ENCODE results near the gene DCLRE1A.

DCLRE1A gene

DNA sequence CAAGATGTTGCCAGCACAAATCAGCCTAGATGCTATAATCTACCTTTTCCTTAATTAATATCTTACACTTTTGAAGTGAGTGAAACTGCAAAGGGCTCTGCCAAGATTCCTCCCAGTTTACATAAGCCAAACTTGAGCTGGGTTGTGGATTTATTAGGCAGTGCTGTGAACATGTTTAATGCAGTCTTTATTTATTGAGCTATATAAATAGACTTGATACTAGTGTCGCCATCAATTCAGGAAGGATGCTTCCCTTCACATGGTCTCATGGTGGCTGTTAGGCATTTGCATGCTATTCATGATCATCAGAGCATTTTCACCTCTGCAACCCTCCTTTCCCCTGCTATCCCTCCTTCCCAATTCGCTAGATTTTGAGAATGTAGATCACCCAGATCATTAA, 62.2 kb downstream of the DCLRE1A start:
- no peaks in the 10 kb centered on the region for H3K9me3 ChIP-seq (ENCODE audit: control insufficient read depth in 2 of 2, low read length in 2 of 2)
- H3K4me1 ChIP-seq (ENCODE audit: control insufficient read depth, insufficient read depth, low read length) = peaks cover 8% of the 10 kb centered on the region
- no peaks in the 10 kb centered on the region for H3K27me3 ChIP-seq (ENCODE audit: control insufficient read depth in 1 of 2, insufficient read depth in 2 of 2, low read length in 2 of 2)
- no peaks in the 10 kb centered on the region for H3K36me3 ChIP-seq (ENCODE audit: control insufficient read depth in 2 of 2, insufficient read depth in 2 of 2, low read length in 2 of 2)
- no peak overlapping the region for H3K9ac ChIP-seq (ENCODE audit: low read length in 2 of 2)
- H3K27ac ChIP-seq (ENCODE audit: low read length) = no peak overlapping the region
- no peak overlapping the region for H3K4me3 ChIP-seq (ENCODE audit: low read length in 2 of 2)

DNA sequence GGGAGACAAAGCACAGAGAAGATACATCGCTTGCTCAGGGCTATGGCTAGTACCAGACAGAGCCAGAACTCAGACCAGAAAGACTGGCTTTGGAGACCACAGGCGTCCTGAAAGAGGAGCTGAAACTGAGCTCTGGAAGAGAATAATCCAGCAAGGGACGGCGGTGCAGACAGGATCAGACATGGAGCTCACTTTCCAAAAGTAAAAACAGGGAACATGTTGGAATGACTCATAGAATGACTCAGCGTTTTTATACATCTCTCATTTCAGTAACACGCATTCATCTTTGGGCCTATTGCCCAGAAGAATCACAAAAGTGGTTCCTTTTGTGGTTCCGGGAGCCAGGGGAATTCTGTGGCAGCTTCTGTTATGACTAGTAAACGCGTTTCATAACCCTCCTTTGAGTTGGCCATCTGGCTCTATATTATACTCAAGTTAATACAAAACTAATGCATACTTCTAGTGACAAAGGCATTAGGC, 65.2 kb downstream of the DCLRE1A start:
- Histone ChIP-seq H3K27ac (ENCODE audit: low read length) (peak overlapping the region; percentile 58), H3K36me3 (ENCODE audit: control insufficient read depth in 2 of 2, insufficient read depth in 2 of 2, low read length in 2 of 2) (no peaks in the 10 kb centered on the region), H3K9ac (ENCODE audit: low read length in 2 of 2) (no peak overlapping the region), H3K9me3 (ENCODE audit: control insufficient read depth in 2 of 2, low read length in 2 of 2) (no peaks in the 10 kb centered on the region), H3K4me1 (ENCODE audit: control insufficient read depth, insufficient read depth, low read length) (peaks cover 8% of the 10 kb centered on the region), H3K27me3 (ENCODE audit: control insufficient read depth in 1 of 2, insufficient read depth in 2 of 2, low read length in 2 of 2) (no peaks in the 10 kb centered on the region), H3K4me3 (ENCODE audit: low read length in 2 of 2) (peak overlapping the region in 1 of 2 donors; percentile 3)
